GM12872 (cell line): ENCODE data around the gene TMEM14A.

Source experiments
- CTCF ChIP-seq: IDR thresholded peaks from 3 replicates; pipeline ENCODE4 v1.5.1; 2011; ENCODE audit warnings: low read depth, mild to moderate bottlenecking, low read length, moderate library complexity; ENCODE audit not compliant: insufficient read depth

The TMEM14A gene

GRCh38 chr6:52729576-52729975 is 58.7 kb downstream of the TMEM14A start:
- TF ChIP-seq CTCF: no peak

GRCh38 chr6:52731719-52732118 is 60.8 kb downstream of the TMEM14A start:
- no peak for TF ChIP-seq CTCF

GRCh38 chr6:52733172-52733571 is 62.3 kb downstream of the TMEM14A start:
- no peak for TF ChIP-seq CTCF

- TF ChIP-seq CTCF: no peak
Observed at GRCh38 chr6:52734072-52734471, 63.2 kb downstream of the TMEM14A start.

- no peak for TF ChIP-seq CTCF
Observed at GRCh38 chr6:52735071-52735470, 64.2 kb downstream of the TMEM14A start.

- no peak for TF ChIP-seq CTCF
Observed at GRCh38 chr6:52736145-52736544, 65.2 kb downstream of the TMEM14A start.
